HEK293 (cell line): ENCODE results near the gene TSNAX.

ENCODE experiments used
- CTCF ChIA-PET: fragments of 350-600 bp; formaldehyde crosslinking; extraction: SDS; loops from one replicate; lab custom pipeline; 2021; ENCODE audit warnings: antibody characterized with exemption; lab: Yijun Ruan, JAX
- POLR2A ChIA-PET: fragments of 300-600 bp; formaldehyde crosslinking; extraction: SDS; loops from one replicate; lab custom pipeline; 2020; ENCODE audit warnings: antibody characterized with exemption, inconsistent platforms; lab: Yijun Ruan, JAX
- H3K27ac ChIP-seq: fragments of 200-500 bp; sonication (Bioruptor generic); 2 replicates; pipeline ENCODE4 v1.5.1; 2014; ENCODE audit warnings: low read depth, low read length, control low read depth, inconsistent platforms; ENCODE audit errors: extremely low read depth
- H3K36me3 ChIP-seq, 2 experiments: fragments of 200-500 bp in 1 of 2; sonication (Bioruptor generic) in 1 of 2; 1 replicate in 1 of 2; 2 replicates in 1 of 2; pipeline ENCODE4 v1.5.1; 2014 to 2017; ENCODE audit warnings: inconsistent platforms in 2 of 2, low read length in 2 of 2; ENCODE audit not compliant: control insufficient read depth in 2 of 2, insufficient read depth in 1 of 2
- H3K4me1 ChIP-seq: fragments of 200-500 bp; sonication (Bioruptor generic); 2 replicates; pipeline ENCODE4 v1.5.1; 2014; ENCODE audit warnings: mild to moderate bottlenecking, low read length, inconsistent platforms; ENCODE audit not compliant: control insufficient read depth, insufficient read depth
- H3K4me3 ChIP-seq: 2 replicates; pipeline ENCODE4 v1.5.1; 2011; ENCODE audit warnings: low read depth, mild to moderate bottlenecking, control low read depth, low read length, moderate library complexity
- H3K9me3 ChIP-seq: fragments of 200-500 bp; sonication (Bioruptor generic); 2 replicates; pipeline ENCODE4 v1.5.1; 2014; ENCODE audit warnings: low read depth, low read length, inconsistent platforms; ENCODE audit not compliant: control insufficient read depth, insufficient read depth
- FEZF1 ChIP-seq: fragments of 450-650 bp; formaldehyde crosslinking; IDR thresholded peaks from 2 replicates; pipeline ENCODE4 v1.5.1; 2016; ENCODE audit warnings: missing biosample characterization, missing genetic modification characterization
- OSR2 ChIP-seq: fragments of 450-650 bp; formaldehyde crosslinking; IDR thresholded peaks from 2 replicates; pipeline ENCODE4 v1.5.1; 2016; ENCODE audit warnings: missing biosample characterization, missing genetic modification characterization
- OVOL3 ChIP-seq: fragments of 450-650 bp; formaldehyde crosslinking; IDR thresholded peaks from 2 replicates; pipeline ENCODE4 v1.5.1; 2016; ENCODE audit warnings: missing biosample characterization, missing genetic modification characterization
- PRDM1 ChIP-seq: fragments of 450-650 bp; formaldehyde crosslinking; IDR thresholded peaks from 2 replicates; pipeline ENCODE4; 2016; ENCODE audit warnings: missing biosample characterization, missing genetic modification characterization
- PRDM6 ChIP-seq: fragments of 450-650 bp; formaldehyde crosslinking; IDR thresholded peaks from 2 replicates; pipeline ENCODE4 v1.5.1; 2017; ENCODE audit warnings: missing biosample characterization, missing genetic modification characterization
- SCRT2 ChIP-seq: fragments of 450-650 bp; formaldehyde crosslinking; IDR thresholded peaks from 2 replicates; pipeline ENCODE4 v1.5.1; 2016; ENCODE audit warnings: missing biosample characterization, missing genetic modification characterization
- SP2 ChIP-seq: fragments of 450-650 bp; formaldehyde crosslinking; IDR thresholded peaks from 2 replicates; pipeline ENCODE4 v1.5.1; 2016; ENCODE audit warnings: missing biosample characterization, missing genetic modification characterization
- ZBTB17 ChIP-seq: fragments of 450-650 bp; formaldehyde crosslinking; IDR thresholded peaks from 2 replicates; pipeline ENCODE4 v1.5.1; 2016; ENCODE audit warnings: missing biosample characterization, missing genetic modification characterization
- ZFP3 ChIP-seq: fragments of 450-650 bp; formaldehyde crosslinking; IDR thresholded peaks from 2 replicates; pipeline ENCODE4 v1.5.1; 2016; ENCODE audit warnings: low read depth, missing biosample characterization, missing genetic modification characterization
- ZNF175 ChIP-seq: fragments of 450-650 bp; formaldehyde crosslinking; IDR thresholded peaks from 2 replicates; pipeline ENCODE4 v1.5.1; 2016; ENCODE audit warnings: missing biosample characterization, missing genetic modification characterization
- ZNF202 ChIP-seq: fragments of 450-650 bp; formaldehyde crosslinking; IDR thresholded peaks from 2 replicates; pipeline ENCODE4 v1.5.1; 2016; ENCODE audit warnings: missing biosample characterization, missing genetic modification characterization, borderline replicate concordance
- ZNF221 ChIP-seq: fragments of 450-650 bp; formaldehyde crosslinking; IDR thresholded peaks from 2 replicates; pipeline ENCODE4 v1.5.1; 2017; ENCODE audit warnings: missing biosample characterization, missing genetic modification characterization, borderline replicate concordance
- ZNF24 ChIP-seq: fragments of 450-650 bp; formaldehyde crosslinking; IDR thresholded peaks from 2 replicates; pipeline ENCODE4 v1.5.1; 2016; ENCODE audit warnings: missing biosample characterization, missing genetic modification characterization
- ZNF248 ChIP-seq: fragments of 450-650 bp; formaldehyde crosslinking; IDR thresholded peaks from 2 replicates; pipeline ENCODE4 v1.5.1; 2017; ENCODE audit warnings: missing biosample characterization, missing genetic modification characterization
- ZNF416 ChIP-seq: fragments of 450-650 bp; formaldehyde crosslinking; IDR thresholded peaks from 2 replicates; pipeline ENCODE4 v1.5.1; 2016; ENCODE audit warnings: missing biosample characterization, missing genetic modification characterization
- ZNF423 ChIP-seq: fragments of 450-650 bp; formaldehyde crosslinking; IDR thresholded peaks from 2 replicates; pipeline ENCODE4 v1.5.1; 2016; ENCODE audit warnings: missing biosample characterization, missing genetic modification characterization
- ZNF426 ChIP-seq: fragments of 450-650 bp; formaldehyde crosslinking; IDR thresholded peaks from 2 replicates; pipeline ENCODE4 v1.5.1; 2017; ENCODE audit warnings: missing biosample characterization, missing genetic modification characterization, mild to moderate bottlenecking, inconsistent platforms, moderate library complexity
- ZNF433 ChIP-seq: fragments of 450-650 bp; formaldehyde crosslinking; IDR thresholded peaks from 2 replicates; pipeline ENCODE4 v1.5.1; 2016; ENCODE audit warnings: missing biosample characterization, missing genetic modification characterization, low read depth
- ZNF501 ChIP-seq: fragments of 450-650 bp; formaldehyde crosslinking; IDR thresholded peaks from 2 replicates; pipeline ENCODE4 v1.5.1; 2016; ENCODE audit warnings: missing biosample characterization, missing genetic modification characterization
- ZNF600 ChIP-seq: fragments of 450-650 bp; formaldehyde crosslinking; IDR thresholded peaks from 2 replicates; pipeline ENCODE4 v1.5.1; 2016; ENCODE audit warnings: missing biosample characterization, missing genetic modification characterization
- ZNF629 ChIP-seq: fragments of 450-650 bp; formaldehyde crosslinking; IDR thresholded peaks from 2 replicates; pipeline ENCODE4 v1.5.1; 2017; ENCODE audit warnings: missing biosample characterization, missing genetic modification characterization
- ZNF660 ChIP-seq: fragments of 450-650 bp; IDR thresholded peaks from 2 replicates; pipeline ENCODE4 v1.5.1; 2018; ENCODE audit warnings: missing biosample characterization, mild to moderate bottlenecking, missing genetic modification characterization
- ZNF768 ChIP-seq: fragments of 450-650 bp; formaldehyde crosslinking; IDR thresholded peaks from 2 replicates; pipeline ENCODE4 v1.5.1; 2018; ENCODE audit warnings: missing biosample characterization, mild to moderate bottlenecking, missing genetic modification characterization
- ZSCAN16 ChIP-seq: fragments of 450-650 bp; formaldehyde crosslinking; IDR thresholded peaks from 2 replicates; pipeline ENCODE4 v1.5.1; 2016; ENCODE audit warnings: missing biosample characterization, missing genetic modification characterization
- TF ChIP-seq, protein P1 (sequence below): IDR thresholded peaks from 2 replicates; pipeline ENCODE4 v1.6.1; 2011; ENCODE audit warnings: mild to moderate bottlenecking, low read depth, low read length, borderline replicate concordance
- TF ChIP-seq, protein P2 (sequence below): fragments of 450-650 bp; formaldehyde crosslinking; IDR thresholded peaks from 2 replicates; pipeline ENCODE4; 2016; ENCODE audit warnings: missing biosample characterization, missing genetic modification characterization

The TSNAX gene

DNA sequence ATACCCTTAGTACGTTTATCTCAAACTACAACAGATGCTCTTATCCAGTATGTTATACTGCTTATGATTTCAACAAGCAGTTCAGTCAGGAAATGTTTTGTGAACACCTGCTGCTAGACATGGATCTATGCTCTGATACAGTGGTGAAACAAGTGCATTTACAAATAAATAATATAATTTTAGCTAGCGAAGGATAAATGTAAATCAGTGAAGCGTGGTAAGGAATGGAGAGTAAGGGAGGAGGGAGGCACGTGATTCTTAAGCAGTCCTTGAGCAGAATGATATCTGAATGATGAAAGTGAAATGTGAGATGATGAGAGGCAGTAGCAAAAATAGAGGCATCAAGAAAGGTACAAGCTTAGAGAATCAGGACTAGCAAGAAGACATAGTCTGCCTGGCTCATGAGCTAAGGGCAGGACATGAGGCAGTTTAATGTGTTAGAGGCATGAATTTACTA, 6.3 kb downstream of the TSNAX start:
- POLR2A ChIA-PET, result no interaction called here
- Histone ChIP-seq H3K9me3 (no peaks in the 10 kb centered on the region), H3K27ac (no peak overlapping the region), H3K4me1 (peaks cover 9% of the 10 kb centered on the region; the same call in 1 of the 2 replicates), H3K36me3 (peaks cover 63 to 69% of the 10 kb centered on the region in 2 experiments), H3K4me3 (no peak overlapping the region)
- CTCF ChIA-PET, result interaction anchor here (0.6 to 1.2 kb wide), 3 partner anchors 16 to 66 kb away, joined by 3 read pairs; no protein-coding TSS in a partner anchor
- TF ChIP-seq PRDM1 (tag by site-specific recombination), result peak; percentile 78
- peak; percentile 52 for TF ChIP-seq OSR2 (tag by site-specific recombination)
- no peak for TF ChIP-seq ZNF768
- peak; percentile 88 for TF ChIP-seq ZBTB17 (tag by site-specific recombination)
- TF ChIP-seq OVOL3 (tag by site-specific recombination), result no peak
- TF ChIP-seq PRDM6, result peak; percentile 47; the same call in 1 of the 2 replicates
- peak; percentile 86 for TF ChIP-seq ZNF600 (tag by site-specific recombination)
- TF ChIP-seq SCRT2 (tag by site-specific recombination), result peak; percentile 55; the same call in 1 of the 2 replicates
- peak; percentile 50; the same call in 1 of the 2 replicates for TF ChIP-seq ZSCAN16
- no peak for TF ChIP-seq ZNF175 (tag by site-specific recombination)
- TF ChIP-seq SP2 (tag by site-specific recombination), result no peak
- no peak for TF ChIP-seq ZNF416 (tag by site-specific recombination)
- peak; percentile 12; the same call in 1 of the 2 replicates for TF ChIP-seq ZNF660 (tag by site-specific recombination)
- no peak for TF ChIP-seq ZNF426 (tag by site-specific recombination)
- peak; percentile 58; the same call in 1 of the 2 replicates for TF ChIP-seq FEZF1 (tag by site-specific recombination)
- TF ChIP-seq ZNF501 (tag by site-specific recombination), result 0 out of 2 replicates have a peak, but pooled peaks have one; percentile 23
- 0 out of 2 replicates have a peak, but pooled peaks have one; percentile 35 for TF ChIP-seq ZNF24
- no peak for TF ChIP-seq ZFP3

DNA sequence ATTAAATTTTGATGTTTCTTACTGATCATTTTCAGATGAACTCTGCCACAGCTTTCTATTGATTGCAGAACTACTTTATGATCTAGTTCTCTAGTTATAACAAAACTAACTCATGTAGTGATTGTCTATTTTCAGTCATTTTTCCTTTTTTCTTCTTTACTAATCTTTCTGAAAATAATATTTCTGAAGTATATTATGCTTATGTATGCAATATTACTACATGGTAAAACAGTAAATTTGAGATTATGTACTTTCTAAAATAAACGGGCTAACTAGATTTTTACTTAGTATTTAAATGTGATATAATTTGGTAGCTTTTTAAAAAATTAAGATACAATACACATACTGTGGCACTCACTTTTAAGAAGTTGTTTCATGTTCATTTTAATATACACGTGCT, 7.6 kb downstream of the TSNAX start:
- Histone ChIP-seq H3K4me1 (peaks cover 7% of the 10 kb centered on the region; the same call in 1 of the 2 replicates), H3K4me3 (no peak overlapping the region), H3K36me3 (peaks cover 66 to 69% of the 10 kb centered on the region in 2 experiments), H3K27ac (no peak overlapping the region), H3K9me3 (no peaks in the 10 kb centered on the region)
- POLR2A ChIA-PET, result no interaction called here
- TF ChIP-seq ZNF221 (tag by site-specific recombination), result no peak
- no peak for TF ChIP-seq ZNF423 (tag by site-specific recombination)
- TF ChIP-seq ZNF202, result no peak
- TF ChIP-seq, protein P1, sequence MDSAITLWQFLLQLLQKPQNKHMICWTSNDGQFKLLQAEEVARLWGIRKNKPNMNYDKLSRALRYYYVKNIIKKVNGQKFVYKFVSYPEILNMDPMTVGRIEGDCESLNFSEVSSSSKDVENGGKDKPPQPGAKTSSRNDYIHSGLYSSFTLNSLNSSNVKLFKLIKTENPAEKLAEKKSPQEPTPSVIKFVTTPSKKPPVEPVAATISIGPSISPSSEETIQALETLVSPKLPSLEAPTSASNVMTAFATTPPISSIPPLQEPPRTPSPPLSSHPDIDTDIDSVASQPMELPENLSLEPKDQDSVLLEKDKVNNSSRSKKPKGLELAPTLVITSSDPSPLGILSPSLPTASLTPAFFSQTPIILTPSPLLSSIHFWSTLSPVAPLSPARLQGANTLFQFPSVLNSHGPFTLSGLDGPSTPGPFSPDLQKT, result no peak
- no peak for TF ChIP-seq ZNF248 (tag by site-specific recombination)
- TF ChIP-seq, protein P2, sequence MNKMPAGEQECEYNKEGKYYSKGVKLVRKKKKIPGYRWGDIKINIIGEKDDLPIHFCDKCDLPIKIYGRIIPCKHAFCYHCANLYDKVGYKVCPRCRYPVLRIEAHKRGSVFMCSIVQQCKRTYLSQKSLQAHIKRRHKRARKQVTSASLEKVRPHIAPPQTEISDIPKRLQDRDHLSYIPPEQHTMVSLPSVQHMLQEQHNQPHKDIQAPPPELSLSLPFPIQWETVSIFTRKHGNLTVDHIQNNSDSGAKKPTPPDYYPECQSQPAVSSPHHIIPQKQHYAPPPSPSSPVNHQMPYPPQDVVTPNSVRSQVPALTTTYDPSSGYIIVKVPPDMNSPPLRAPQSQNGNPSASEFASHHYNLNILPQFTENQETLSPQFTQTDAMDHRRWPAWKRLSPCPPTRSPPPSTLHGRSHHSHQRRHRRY (tag by site-specific recombination), result no peak
- no peak for TF ChIP-seq ZNF426 (tag by site-specific recombination)
- TF ChIP-seq ZNF433 (tag by site-specific recombination), result no peak
- no peak for TF ChIP-seq ZNF629 (tag by site-specific recombination)
- CTCF ChIA-PET, result interaction anchor here (0.5 to 1.3 kb wide), 6 partner anchors 10 to 191 kb away, joined by 3 to 7 read pairs (median 5); no protein-coding TSS in a partner anchor
